MCF 10A (cell line): ENCODE results near the gene TENT4B. TPM values are rescaled to one million over a fixed set of nuclear protein-coding genes. Genes with fewer than 3 reads are reported as not detected.

Experiments
- BruUV-seq: library from RNA; stranded (reverse); fragments of 400-500 nt; replicated peaks from 2 replicates; lab custom pipeline; 2021; lab: Mats Ljungman, UMichigan
- CTCF ChIA-PET: fragments of 300-600 bp; sonication (Branson Sonifier 250); formaldehyde crosslinking; extraction: SDS; loops from one replicate; lab custom pipeline; 2021; ENCODE audit warnings: antibody characterized with exemption, inconsistent platforms; lab: Yijun Ruan, JAX
- POLR2A ChIA-PET: fragments of 300-600, 350-650 bp; sonication (Branson Sonifier 250); formaldehyde crosslinking; extraction: SDS; loops from one replicate; lab custom pipeline; 2020; ENCODE audit warnings: antibody characterized with exemption, inconsistent platforms; lab: Yijun Ruan, JAX
- DNase-seq: peaks from one replicate; pipeline ENCODE4 v3.0.0-alpha.2; 2018; ENCODE audit not compliant: unreplicated experiment
- H3K27ac Mint-ChIP-seq: one replicate; pipeline ENCODE4 v1.8.0; 2022; ENCODE audit warnings: mild to moderate bottlenecking, low read depth, mixed read lengths; ENCODE audit not compliant: unreplicated experiment
- H3K27me3 Mint-ChIP-seq: one replicate; pipeline ENCODE4 v1.8.0; 2022; ENCODE audit warnings: mixed read lengths; ENCODE audit not compliant: insufficient read depth, unreplicated experiment
- H3K36me3 Mint-ChIP-seq: one replicate; pipeline ENCODE4 v1.8.0; 2022; ENCODE audit warnings: mild to moderate bottlenecking, moderate library complexity, mixed read lengths; ENCODE audit not compliant: insufficient read depth, unreplicated experiment
- H3K4me1 Mint-ChIP-seq: one replicate; pipeline ENCODE4 v1.8.0; 2022; ENCODE audit warnings: mixed read lengths; ENCODE audit not compliant: insufficient read depth, unreplicated experiment
- H3K4me3 Mint-ChIP-seq: one replicate; pipeline ENCODE4 v1.8.0; 2022; ENCODE audit warnings: mild to moderate bottlenecking, moderate library complexity, mixed read lengths; ENCODE audit not compliant: unreplicated experiment
- H3K9me3 Mint-ChIP-seq: one replicate; pipeline ENCODE4 v1.8.0; 2022; ENCODE audit warnings: mixed read lengths; ENCODE audit not compliant: unreplicated experiment
- intact Hi-C: fragments of 100-400 bp; cut with micrococcal nuclease; formaldehyde crosslinking; loops from 2 replicates; pipeline ENCODE4 v1.14.1; 2022
- total RNA-seq: library from RNA; stranded (reverse); gene quantifications from 2 replicates; pipeline ENCODE4 v1.2.3, GENCODE V29; 2022
- TF ChIP-seq, protein P1 (sequence below): fragments of 200-600 bp; IDR thresholded peaks from one replicate; pipeline ENCODE4 v1.8.0; 2022; ENCODE audit warnings: antibody characterized with exemption, mild to moderate bottlenecking; ENCODE audit not compliant: unreplicated experiment

Gene TENT4B
- total RNA-seq, 1 experiment from 2014 or later, result 12.1 TPM

DNA sequence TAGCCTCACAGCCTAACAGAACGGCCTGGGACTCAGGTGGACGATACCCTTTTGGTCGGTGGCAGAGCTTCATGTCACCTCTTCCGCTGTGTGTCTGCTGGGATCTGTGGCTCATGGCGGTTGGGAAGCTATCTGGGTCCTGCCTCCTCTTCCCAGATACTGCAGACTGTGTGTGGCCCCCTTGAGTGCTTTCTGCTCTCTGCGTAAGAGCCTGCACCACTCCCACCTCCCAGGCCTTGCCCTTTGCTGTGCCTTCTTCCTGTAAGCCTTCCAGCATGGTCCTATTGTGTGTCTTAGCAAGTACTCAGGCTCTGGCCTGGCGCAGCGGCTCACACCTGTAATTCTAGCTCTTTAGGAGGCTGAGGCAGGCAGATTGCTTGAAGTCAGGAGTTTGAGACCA, 95.7 kb downstream of the TENT4B start:
- POLR2A ChIA-PET, result no interaction called here
- peaks cover 5% of the 10 kb centered on the region for H3K36me3 Mint-ChIP-seq
- TF ChIP-seq, protein P1, sequence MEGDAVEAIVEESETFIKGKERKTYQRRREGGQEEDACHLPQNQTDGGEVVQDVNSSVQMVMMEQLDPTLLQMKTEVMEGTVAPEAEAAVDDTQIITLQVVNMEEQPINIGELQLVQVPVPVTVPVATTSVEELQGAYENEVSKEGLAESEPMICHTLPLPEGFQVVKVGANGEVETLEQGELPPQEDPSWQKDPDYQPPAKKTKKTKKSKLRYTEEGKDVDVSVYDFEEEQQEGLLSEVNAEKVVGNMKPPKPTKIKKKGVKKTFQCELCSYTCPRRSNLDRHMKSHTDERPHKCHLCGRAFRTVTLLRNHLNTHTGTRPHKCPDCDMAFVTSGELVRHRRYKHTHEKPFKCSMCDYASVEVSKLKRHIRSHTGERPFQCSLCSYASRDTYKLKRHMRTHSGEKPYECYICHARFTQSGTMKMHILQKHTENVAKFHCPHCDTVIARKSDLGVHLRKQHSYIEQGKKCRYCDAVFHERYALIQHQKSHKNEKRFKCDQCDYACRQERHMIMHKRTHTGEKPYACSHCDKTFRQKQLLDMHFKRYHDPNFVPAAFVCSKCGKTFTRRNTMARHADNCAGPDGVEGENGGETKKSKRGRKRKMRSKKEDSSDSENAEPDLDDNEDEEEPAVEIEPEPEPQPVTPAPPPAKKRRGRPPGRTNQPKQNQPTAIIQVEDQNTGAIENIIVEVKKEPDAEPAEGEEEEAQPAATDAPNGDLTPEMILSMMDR, result no peak

DNA sequence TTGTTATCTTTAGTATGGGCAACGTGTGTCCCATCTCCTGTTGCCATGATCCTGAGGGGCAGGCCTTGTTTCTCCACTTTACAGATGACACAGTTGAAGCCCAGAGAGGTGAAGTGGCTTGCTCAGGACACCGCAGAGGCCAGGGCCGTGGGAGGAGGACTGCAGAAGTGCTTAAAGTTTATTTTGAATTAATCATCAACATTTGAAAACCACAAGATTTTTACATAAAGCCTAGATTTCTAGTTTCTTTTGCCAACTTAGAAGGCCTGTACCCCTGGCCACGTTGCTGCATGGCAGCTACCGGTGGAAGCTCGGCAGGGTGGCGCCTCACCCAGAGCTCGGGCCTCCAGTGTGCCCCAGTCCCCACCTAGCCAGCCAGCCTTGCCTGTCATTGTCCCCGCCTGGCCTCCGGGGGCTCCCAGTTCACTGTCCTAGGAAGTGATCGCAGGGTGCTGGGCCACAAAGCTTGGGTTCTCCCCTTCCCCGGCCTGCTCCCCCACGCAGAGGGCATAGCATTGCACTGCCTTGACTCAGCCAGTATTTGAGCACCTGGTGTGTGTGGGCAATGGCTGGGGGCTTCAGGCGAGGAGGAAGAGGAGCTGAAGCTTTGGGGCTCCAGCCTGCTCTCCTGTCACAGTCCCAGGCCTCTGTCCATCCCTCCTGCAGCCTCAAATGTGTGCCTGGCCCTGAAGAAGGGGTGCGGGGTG, 98.4 kb downstream of the TENT4B start:
- H3K27ac Mint-ChIP-seq, result peak overlapping the region; percentile 25
- intact Hi-C loops, result no loop called here

More for the DNA sequence above, 95.7 kb downstream of the TENT4B start:
- intact Hi-C loops, result no loop called here
- no TSS peak for BruUV-seq
- CTCF ChIA-PET, result no interaction called here
- no peak overlapping the region for H3K4me3 Mint-ChIP-seq
- peaks cover 18% of the 10 kb centered on the region for H3K4me1 Mint-ChIP-seq
- no peaks in the 10 kb centered on the region for H3K27me3 Mint-ChIP-seq
- H3K27ac Mint-ChIP-seq, result no peak overlapping the region
- no peak for DNase-seq
- H3K9me3 Mint-ChIP-seq, result no peaks in the 10 kb centered on the region

DNA sequence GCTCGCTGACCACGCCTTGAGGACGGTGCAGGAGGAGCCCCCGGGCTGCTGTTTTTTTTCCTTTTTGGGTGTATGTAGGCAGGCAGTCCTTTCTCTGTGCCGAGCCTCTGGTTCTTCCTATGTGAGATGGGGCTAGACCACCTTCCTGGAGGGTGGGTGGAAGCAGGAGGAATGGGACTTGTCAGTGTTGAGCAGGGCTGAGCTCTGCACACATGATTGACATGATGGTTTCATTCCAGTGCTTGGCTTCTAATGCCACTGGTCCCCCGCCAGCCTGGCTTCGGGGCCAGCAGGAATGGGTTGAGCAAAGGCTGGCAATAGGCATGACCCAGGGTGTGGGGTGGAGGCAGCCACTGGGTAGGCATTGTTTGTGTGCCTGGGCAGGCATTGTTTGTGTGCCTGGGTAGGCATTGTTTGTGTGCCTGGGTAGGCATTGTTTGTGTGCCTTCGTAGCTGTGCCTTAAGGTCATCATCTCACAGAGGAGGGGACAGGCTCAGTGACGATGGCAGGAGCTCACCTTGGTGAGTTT, 99.0 kb downstream of the TENT4B start:
- Mint-ChIP-seq H3K9me3 (no peaks in the 10 kb centered on the region), H3K27me3 (no peaks in the 10 kb centered on the region), H3K36me3 (peaks cover 5% of the 10 kb centered on the region), H3K27ac (no peak overlapping the region), H3K4me3 (no peak overlapping the region), H3K4me1 (peaks cover 9% of the 10 kb centered on the region)
- no TSS peak for BruUV-seq
- DNase-seq, result no peak
- ChIA-PET POLR2A (no interaction called here), CTCF (interaction anchor here (0.6 to 1.9 kb wide), 6 partner anchors 9 to 853 kb away, joined by 3 to 6 read pairs (median 4); no protein-coding TSS in a partner anchor)
- TF ChIP-seq, protein P1, result no peak
- intact Hi-C loops, result no loop called here

More for the DNA sequence above, 98.4 kb downstream of the TENT4B start:
- ChIA-PET POLR2A (interaction anchor here (0.7 to 1.4 kb wide), 3 partner anchors 11 to 130 kb away, joined by 3 to 4 read pairs (median 3); no protein-coding TSS in a partner anchor), CTCF (interaction anchor here (0.6 to 1.9 kb wide), 8 partner anchors 10 to 853 kb away, joined by 3 to 6 read pairs (median 4); no protein-coding TSS in a partner anchor)
- peak; percentile 78 for DNase-seq
- peaks cover 14% of the 10 kb centered on the region for H3K4me1 Mint-ChIP-seq
- no peak overlapping the region for H3K4me3 Mint-ChIP-seq
- H3K36me3 Mint-ChIP-seq, result peaks cover 5% of the 10 kb centered on the region
- no peaks in the 10 kb centered on the region for H3K9me3 Mint-ChIP-seq
- TF ChIP-seq, protein P1, result no peak
- BruUV-seq, result no TSS peak
- no peaks in the 10 kb centered on the region for H3K27me3 Mint-ChIP-seq

DNA sequence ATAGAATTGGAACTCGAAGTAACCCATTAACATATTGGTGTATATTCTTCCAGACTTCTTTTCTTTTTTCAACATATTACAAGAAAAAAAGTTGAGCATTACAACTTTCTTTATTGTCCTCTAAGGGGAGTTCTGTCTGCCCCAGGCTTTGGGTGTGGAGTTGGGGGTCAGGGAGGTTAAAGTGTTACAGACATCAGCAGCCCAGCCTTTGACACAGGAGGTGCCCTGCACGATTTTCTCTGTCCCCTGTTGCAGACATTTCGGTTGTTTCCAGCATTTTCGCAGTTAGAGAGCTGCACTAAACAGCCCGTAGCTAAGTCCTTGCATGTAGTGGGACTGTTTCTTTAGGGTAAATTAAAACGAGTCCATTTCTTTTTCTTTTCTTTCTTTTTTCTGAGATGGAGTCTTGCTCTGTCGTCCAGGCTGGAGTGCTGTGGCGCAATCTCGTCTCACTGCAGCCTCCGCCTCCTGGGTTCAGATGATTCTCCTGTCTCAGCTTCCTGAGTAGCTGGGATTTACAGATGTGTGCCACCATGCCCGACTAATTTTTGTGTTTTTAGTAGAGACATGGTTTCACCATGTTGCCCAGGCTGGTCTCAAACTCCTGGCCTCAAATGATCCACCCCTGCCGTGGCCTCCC, 99.9 kb downstream of the TENT4B start:
- intact Hi-C loops, result no loop called here
- H3K4me1 Mint-ChIP-seq, result peaks cover 9% of the 10 kb centered on the region
- no peaks in the 10 kb centered on the region for H3K27me3 Mint-ChIP-seq
- DNase-seq, result no peak
- no peak overlapping the region for H3K4me3 Mint-ChIP-seq
- BruUV-seq, result no TSS peak
- TF ChIP-seq, protein P1, result no peak
- no peaks in the 10 kb centered on the region for H3K9me3 Mint-ChIP-seq
- POLR2A ChIA-PET, result no interaction called here
- CTCF ChIA-PET, result interaction anchor here (0.6 to 1.0 kb wide), 3 partner anchors 18 to 228 kb away, joined by 3 read pairs; partner anchors contain the start of gene CNEP1R1
- peaks cover 5% of the 10 kb centered on the region for H3K36me3 Mint-ChIP-seq
- H3K27ac Mint-ChIP-seq, result no peak overlapping the region
